ENCODE results near the gene SAMD4B. TPM values are rescaled to one million over a fixed set of nuclear protein-coding genes. Genes with fewer than 3 reads are reported as not detected.

The SAMD4B gene
- total and polyA plus RNA-seq, 2 experiments from 2014 or later, result 104 to 172 TPM

DNA sequence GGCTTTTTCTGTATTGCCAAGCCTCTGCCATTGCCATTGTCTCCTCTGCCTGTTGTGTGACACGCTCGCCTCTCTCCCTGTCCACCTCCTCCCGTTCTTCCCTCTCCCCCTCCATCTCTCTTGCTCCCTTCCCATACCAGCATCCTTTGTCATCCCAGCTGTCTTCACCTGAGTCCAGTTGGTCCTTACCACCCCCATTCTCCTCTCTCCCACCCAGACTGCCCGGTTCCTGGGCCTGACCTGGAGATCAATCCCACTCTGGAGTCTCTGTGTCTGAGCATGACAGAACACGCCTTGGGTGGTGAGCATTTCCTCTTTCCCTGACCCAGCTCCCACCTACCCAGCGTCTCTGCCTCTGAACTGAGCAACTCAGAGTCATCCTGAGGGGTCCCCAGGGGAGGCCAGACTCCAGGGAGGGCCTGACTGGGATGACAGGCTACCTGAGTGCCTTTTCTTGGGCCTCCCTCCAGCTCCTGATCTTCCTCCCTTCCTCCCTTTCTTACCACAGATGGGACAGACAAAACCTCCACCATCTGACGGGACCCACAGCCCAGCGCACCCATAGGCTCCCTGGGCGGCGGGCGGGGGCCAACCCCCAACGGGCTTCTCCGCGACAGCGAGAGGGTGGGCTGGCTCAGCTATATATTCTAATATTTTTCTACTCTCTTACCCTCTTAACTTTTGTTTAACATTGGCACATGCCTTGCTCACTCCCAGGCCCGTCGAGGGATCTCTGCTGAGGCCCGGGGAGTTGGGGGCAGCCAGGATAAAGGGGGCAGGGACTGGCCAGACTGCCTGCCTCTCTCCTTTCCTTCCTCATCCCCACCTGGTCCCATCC is 41.0 kb downstream of the SAMD4B start:
- Histone ChIP-seq H3K9me2 (ENCODE audit: insufficient read depth) (no peaks in the 10 kb centered on the region), H3K36me3 (ENCODE audit: insufficient read depth) (peaks cover 27% of the 10 kb centered on the region), H3K4me1 (ENCODE audit: insufficient read depth) (peaks cover 6% of the 10 kb centered on the region; the same call in 1 of the 2 replicates), H3K27ac (ENCODE audit: low read depth) (no peak overlapping the region), H3K27me3 (ENCODE audit: insufficient read depth) (no peaks in the 10 kb centered on the region), H3K79me2 (replicated peaks; ENCODE audit: insufficient read depth) (no peaks in the 10 kb centered on the region), H4K20me1 (replicated peaks; ENCODE audit: insufficient read depth) (peaks cover 22% of the 10 kb centered on the region), H3K4me3 (no peak overlapping the region), H3K4me2 (no peak overlapping the region), H3F3A (replicated peaks; ENCODE audit: low read depth) (peaks cover 10% of the 10 kb centered on the region; the same call in 1 of the 2 replicates), H2AFZ (no peak overlapping the region)
- DNase-seq (ENCODE audit: low spot score), result no peak
- no peak for ATAC-seq
- Mint-ChIP-seq H3K9me3 (no peaks in the 10 kb centered on the region), H3K27ac (no peak overlapping the region), H3K27me3 (ENCODE audit: insufficient read depth, low read depth, poor library complexity) (peaks cover 19% of the 10 kb centered on the region), H3K36me3 (ENCODE audit: low read depth) (peaks cover 84% of the 10 kb centered on the region), H3K4me3 (no peak overlapping the region), H3K4me1 (peaks cover 11% of the 10 kb centered on the region)
- no peak for TF ChIP-seq POLR2AphosphoS5 (IDR thresholded peaks at IDR 0.05; ENCODE audit: low read depth)
- TF ChIP-seq, protein P1, sequence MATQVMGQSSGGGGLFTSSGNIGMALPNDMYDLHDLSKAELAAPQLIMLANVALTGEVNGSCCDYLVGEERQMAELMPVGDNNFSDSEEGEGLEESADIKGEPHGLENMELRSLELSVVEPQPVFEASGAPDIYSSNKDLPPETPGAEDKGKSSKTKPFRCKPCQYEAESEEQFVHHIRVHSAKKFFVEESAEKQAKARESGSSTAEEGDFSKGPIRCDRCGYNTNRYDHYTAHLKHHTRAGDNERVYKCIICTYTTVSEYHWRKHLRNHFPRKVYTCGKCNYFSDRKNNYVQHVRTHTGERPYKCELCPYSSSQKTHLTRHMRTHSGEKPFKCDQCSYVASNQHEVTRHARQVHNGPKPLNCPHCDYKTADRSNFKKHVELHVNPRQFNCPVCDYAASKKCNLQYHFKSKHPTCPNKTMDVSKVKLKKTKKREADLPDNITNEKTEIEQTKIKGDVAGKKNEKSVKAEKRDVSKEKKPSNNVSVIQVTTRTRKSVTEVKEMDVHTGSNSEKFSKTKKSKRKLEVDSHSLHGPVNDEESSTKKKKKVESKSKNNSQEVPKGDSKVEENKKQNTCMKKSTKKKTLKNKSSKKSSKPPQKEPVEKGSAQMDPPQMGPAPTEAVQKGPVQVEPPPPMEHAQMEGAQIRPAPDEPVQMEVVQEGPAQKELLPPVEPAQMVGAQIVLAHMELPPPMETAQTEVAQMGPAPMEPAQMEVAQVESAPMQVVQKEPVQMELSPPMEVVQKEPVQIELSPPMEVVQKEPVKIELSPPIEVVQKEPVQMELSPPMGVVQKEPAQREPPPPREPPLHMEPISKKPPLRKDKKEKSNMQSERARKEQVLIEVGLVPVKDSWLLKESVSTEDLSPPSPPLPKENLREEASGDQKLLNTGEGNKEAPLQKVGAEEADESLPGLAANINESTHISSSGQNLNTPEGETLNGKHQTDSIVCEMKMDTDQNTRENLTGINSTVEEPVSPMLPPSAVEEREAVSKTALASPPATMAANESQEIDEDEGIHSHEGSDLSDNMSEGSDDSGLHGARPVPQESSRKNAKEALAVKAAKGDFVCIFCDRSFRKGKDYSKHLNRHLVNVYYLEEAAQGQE (IDR thresholded peaks at IDR 0.05; ENCODE audit: unreplicated experiment), result no peak
- no peak for TF ChIP-seq JUNB (IDR thresholded peaks at IDR 0.05; ENCODE audit: unreplicated experiment)
- TF ChIP-seq, protein P2, sequence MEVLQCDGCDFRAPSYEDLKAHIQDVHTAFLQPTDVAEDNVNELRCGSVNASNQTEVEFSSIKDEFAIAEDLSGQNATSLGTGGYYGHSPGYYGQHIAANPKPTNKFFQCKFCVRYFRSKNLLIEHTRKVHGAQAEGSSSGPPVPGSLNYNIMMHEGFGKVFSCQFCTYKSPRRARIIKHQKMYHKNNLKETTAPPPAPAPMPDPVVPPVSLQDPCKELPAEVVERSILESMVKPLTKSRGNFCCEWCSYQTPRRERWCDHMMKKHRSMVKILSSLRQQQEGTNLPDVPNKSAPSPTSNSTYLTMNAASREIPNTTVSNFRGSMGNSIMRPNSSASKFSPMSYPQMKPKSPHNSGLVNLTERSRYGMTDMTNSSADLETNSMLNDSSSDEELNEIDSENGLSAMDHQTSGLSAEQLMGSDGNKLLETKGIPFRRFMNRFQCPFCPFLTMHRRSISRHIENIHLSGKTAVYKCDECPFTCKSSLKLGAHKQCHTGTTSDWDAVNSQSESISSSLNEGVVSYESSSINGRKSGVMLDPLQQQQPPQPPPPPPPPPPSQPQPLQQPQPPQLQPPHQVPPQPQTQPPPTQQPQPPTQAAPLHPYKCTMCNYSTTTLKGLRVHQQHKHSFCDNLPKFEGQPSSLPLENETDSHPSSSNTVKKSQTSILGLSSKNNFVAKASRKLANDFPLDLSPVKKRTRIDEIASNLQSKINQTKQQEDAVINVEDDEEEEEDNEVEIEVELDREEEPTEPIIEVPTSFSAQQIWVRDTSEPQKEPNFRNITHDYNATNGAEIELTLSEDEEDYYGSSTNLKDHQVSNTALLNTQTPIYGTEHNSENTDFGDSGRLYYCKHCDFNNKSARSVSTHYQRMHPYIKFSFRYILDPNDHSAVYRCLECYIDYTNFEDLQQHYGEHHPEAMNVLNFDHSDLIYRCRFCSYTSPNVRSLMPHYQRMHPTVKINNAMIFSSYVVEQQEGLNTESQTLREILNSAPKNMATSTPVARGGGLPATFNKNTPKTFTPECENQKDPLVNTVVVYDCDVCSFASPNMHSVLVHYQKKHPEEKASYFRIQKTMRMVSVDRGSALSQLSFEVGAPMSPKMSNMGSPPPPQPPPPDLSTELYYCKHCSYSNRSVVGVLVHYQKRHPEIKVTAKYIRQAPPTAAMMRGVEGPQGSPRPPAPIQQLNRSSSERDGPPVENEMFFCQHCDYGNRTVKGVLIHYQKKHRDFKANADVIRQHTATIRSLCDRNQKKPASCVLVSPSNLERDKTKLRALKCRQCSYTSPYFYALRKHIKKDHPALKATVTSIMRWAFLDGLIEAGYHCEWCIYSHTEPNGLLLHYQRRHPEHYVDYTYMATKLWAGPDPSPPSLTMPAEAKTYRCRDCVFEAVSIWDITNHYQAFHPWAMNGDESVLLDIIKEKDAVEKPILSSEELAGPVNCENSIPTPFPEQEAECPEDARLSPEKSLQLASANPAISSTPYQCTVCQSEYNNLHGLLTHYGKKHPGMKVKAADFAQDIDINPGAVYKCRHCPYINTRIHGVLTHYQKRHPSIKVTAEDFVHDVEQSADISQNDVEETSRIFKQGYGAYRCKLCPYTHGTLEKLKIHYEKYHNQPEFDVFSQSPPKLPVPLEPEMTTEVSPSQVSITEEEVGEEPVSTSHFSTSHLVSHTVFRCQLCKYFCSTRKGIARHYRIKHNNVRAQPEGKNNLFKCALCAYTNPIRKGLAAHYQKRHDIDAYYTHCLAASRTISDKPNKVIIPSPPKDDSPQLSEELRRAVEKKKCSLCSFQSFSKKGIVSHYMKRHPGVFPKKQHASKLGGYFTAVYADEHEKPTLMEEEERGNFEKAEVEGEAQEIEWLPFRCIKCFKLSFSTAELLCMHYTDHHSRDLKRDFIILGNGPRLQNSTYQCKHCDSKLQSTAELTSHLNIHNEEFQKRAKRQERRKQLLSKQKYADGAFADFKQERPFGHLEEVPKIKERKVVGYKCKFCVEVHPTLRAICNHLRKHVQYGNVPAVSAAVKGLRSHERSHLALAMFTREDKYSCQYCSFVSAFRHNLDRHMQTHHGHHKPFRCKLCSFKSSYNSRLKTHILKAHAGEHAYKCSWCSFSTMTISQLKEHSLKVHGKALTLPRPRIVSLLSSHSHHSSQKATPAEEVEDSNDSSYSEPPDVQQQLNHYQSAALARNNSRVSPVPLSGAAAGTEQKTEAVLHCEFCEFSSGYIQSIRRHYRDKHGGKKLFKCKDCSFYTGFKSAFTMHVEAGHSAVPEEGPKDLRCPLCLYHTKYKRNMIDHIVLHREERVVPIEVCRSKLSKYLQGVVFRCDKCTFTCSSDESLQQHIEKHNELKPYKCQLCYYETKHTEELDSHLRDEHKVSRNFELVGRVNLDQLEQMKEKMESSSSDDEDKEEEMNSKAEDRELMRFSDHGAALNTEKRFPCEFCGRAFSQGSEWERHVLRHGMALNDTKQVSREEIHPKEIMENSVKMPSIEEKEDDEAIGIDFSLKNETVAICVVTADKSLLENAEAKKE (CRISPR knock-in tag; IDR thresholded peaks at IDR 0.05), result no peak

Data from GM23338 (cell line).